Thyroid gland (tissue), 4 donors: ENCODE results near the gene SORCS2. TPM values are rescaled to one million over a fixed set of nuclear protein-coding genes. Genes with fewer than 3 reads are reported as not detected.

Experiments
- DNase-seq, 2 donors: peaks; one replicate each; pipeline ENCODE4 v3.0.0-alpha.2; 2019
- H3K27ac ChIP-seq, 3 donors: fragments of 200-600 bp; sonication (generic); 1 replicate in 2 of 3; 2 replicates in 1 of 3; pipeline ENCODE4 v1.5.1; 2016 to 2019; ENCODE audit warnings: mild to moderate bottlenecking in 1 of 3, moderate library complexity in 1 of 3
- H3K27me3 ChIP-seq: fragments of 200-600 bp; sonication (generic); one replicate; pipeline ENCODE4 v1.5.1; 2019
- H3K36me3 ChIP-seq, 2 donors: fragments of 200-600 bp; sonication (generic); one replicate each; pipeline ENCODE4 v1.5.1; 2016 to 2019
- H3K4me1 ChIP-seq, 2 donors: fragments of 200-600 bp; sonication (generic); one replicate each; pipeline ENCODE4 v1.5.1; 2017 to 2019
- H3K4me3 ChIP-seq, 3 donors: fragments of 200-600 bp; sonication (generic); replicated peaks in 1 of 3; 1 replicate in 2 of 3; 2 replicates in 1 of 3; pipeline ENCODE4 v1.5.1; 2016; ENCODE audit warnings: mild to moderate bottlenecking in 1 of 3
- H3K9me3 ChIP-seq: fragments of 200-600 bp; sonication (generic); one replicate; pipeline ENCODE4 v1.5.1; 2017
- POLR2A ChIP-seq, 2 donors: fragments of 450-650 bp; IDR thresholded peaks; one replicate each; pipeline ENCODE4 v1.6.1; 2017; ENCODE audit warnings: antibody characterized with exemption in 2 of 2, mild to moderate bottlenecking in 2 of 2, moderate library complexity in 1 of 2
- WGBS, 2 donors: methylation state at CpG; one replicate each; pipeline ENCODE4 v1.1.5; 2017; 5-methylcytosine and 5-hydroxymethylcytosine counted together
- intact Hi-C: fragments of 100-400 bp; cut with DNase I; formaldehyde crosslinking; loops from one replicate; pipeline ENCODE4 v1.15.1; 2023
- total RNA-seq, 4 donors: library from RNA; depleted of rRNA; stranded (reverse); fragments of >200 nt; gene quantifications; one replicate each; pipeline ENCODE4 v1.2.3, GENCODE V29; 2016
- TF ChIP-seq, protein P1 (sequence below), 6 experiments: fragments of 200-600 bp in 3 of 6; fragments of 450-650 bp in 3 of 6; sonication (generic) in 3 of 6; IDR thresholded peaks; one replicate each; pipeline ENCODE4 v1.5.1; 2016 to 2019; ENCODE audit warnings: antibody characterized with exemption in 6 of 6, mild to moderate bottlenecking in 2 of 6, inconsistent platforms in 1 of 6, moderate library complexity in 1 of 6

SORCS2 gene
- total RNA-seq, 4 donors from 2014 or later: 1.7 to 13.6 (median 3.6) TPM

- H3K9me3 ChIP-seq: no peaks in the 10 kb centered on the region
- WGBS, 2 donors: 85 to 90% methylated on average over 5 of the region's 5 CpGs
Measured at GRCh38 chr4:7275067-7275466, 82.7 kb downstream of the SORCS2 start.

DNA sequence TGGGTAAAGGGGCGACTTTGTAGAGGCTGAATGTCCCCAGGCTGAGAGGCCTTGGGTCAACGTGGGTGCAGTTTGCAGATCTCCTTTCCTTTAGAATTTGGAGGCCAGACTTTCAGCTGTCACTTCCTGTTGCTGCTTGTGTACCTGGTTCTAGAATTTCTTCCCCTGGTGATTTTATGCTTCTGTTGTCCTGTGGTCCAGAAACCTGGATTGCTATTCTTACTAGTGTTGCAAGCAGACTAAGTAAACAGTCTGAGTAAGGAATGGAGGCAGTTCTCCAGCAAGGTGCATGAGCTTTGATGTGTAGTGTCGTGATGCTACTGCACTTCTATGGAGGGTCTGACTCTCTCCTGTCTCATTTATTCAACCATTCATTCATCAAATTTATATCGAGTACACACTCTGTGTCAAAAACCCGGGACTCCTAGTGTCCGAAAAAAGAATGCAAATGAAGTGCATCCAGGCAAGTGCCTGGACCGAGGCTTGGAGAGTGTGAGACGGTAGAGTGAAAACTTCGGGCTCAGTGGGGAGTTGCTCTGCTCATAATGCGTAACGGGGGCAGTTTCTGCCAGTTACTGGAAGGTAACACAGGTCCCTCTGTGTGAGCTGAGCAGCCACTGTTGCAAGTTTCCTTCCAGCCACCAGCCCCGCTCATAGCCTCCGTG lies 83.3 kb downstream of the SORCS2 start:
- no peak for TF ChIP-seq POLR2A (IDR thresholded peaks at IDR 0.05)
- TF ChIP-seq, protein P1, sequence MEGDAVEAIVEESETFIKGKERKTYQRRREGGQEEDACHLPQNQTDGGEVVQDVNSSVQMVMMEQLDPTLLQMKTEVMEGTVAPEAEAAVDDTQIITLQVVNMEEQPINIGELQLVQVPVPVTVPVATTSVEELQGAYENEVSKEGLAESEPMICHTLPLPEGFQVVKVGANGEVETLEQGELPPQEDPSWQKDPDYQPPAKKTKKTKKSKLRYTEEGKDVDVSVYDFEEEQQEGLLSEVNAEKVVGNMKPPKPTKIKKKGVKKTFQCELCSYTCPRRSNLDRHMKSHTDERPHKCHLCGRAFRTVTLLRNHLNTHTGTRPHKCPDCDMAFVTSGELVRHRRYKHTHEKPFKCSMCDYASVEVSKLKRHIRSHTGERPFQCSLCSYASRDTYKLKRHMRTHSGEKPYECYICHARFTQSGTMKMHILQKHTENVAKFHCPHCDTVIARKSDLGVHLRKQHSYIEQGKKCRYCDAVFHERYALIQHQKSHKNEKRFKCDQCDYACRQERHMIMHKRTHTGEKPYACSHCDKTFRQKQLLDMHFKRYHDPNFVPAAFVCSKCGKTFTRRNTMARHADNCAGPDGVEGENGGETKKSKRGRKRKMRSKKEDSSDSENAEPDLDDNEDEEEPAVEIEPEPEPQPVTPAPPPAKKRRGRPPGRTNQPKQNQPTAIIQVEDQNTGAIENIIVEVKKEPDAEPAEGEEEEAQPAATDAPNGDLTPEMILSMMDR (IDR thresholded peaks at IDR 0.05): peak in 1 of 6 experiments; percentile 19
- no peak overlapping the region for H3K4me3 ChIP-seq
- DNase-seq: peak in 1 of 2 donors; percentile 35
- 47 to 49% methylated on average over 13 of the region's 13 CpGs for WGBS, 2 donors
- H3K4me1 ChIP-seq: peaks cover 0 to 7% of the 10 kb centered on the region in 2 donors
- no peak overlapping the region for H3K27ac ChIP-seq
- no peaks in the 10 kb centered on the region for H3K9me3 ChIP-seq
- no peaks in the 10 kb centered on the region for H3K36me3 ChIP-seq
- H3K27me3 ChIP-seq: no peaks in the 10 kb centered on the region
- intact Hi-C loops: no loop called here

More at GRCh38 chr4:7275067-7275466, 82.7 kb downstream of the SORCS2 start:
- intact Hi-C loops: no loop called here
- Histone ChIP-seq H3K27me3 (no peaks in the 10 kb centered on the region), H3K4me1 (peaks cover 0 to 7% of the 10 kb centered on the region in 2 donors), H3K27ac (no peak overlapping the region), H3K4me3 (no peak overlapping the region), H3K36me3 (no peaks in the 10 kb centered on the region)
- no peak for DNase-seq
- TF ChIP-seq POLR2A (IDR thresholded peaks at IDR 0.05): no peak
- TF ChIP-seq, protein P1 (IDR thresholded peaks at IDR 0.05): no peak

DNA sequence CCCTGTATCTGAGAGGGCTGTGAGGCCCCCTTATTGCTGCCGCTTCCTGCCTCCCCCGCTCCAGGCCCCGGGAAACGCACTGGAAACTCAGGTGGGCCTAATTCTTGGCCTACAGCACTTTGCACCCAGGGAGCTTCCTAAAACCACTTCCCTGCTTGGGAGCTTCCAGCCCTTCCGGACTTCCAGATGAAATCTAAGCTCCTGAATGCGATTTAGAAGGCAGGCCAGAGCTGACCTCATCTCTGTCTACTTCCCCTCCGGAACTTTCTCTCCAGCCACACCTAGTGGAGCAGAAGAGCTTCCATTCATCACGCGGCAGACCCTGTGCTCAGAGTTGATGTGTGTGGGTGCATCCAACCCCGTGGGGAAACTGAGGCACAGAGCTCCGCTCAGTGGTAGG lies 84.2 kb downstream of the SORCS2 start:
- no peaks in the 10 kb centered on the region for H3K9me3 ChIP-seq
- H3K27ac ChIP-seq: no peak overlapping the region
- TF ChIP-seq POLR2A (IDR thresholded peaks at IDR 0.05): no peak
- TF ChIP-seq, protein P1 (IDR thresholded peaks at IDR 0.05): no peak
- peaks cover 0 to 7% of the 10 kb centered on the region in 2 donors for H3K4me1 ChIP-seq
- no peak overlapping the region for H3K4me3 ChIP-seq
- no peaks in the 10 kb centered on the region for H3K36me3 ChIP-seq
- WGBS, 2 donors: 68 to 81% methylated on average over 11 of the region's 11 CpGs
- no peaks in the 10 kb centered on the region for H3K27me3 ChIP-seq
- intact Hi-C loops: no loop called here
- DNase-seq: no peak

- Histone ChIP-seq H3K4me3 (no peak overlapping the region), H3K27me3 (no peaks in the 10 kb centered on the region), H3K36me3 (no peaks in the 10 kb centered on the region), H3K9me3 (no peaks in the 10 kb centered on the region), H3K4me1 (peaks cover 0 to 7% of the 10 kb centered on the region in 2 donors), H3K27ac (no peak overlapping the region)
- DNase-seq: no peak
- WGBS, 2 donors: 92 to 93% methylated on average over 13 of the region's 14 CpGs
- intact Hi-C loops: no loop called here
- TF ChIP-seq, protein P1 (IDR thresholded peaks at IDR 0.05): no peak
- no peak for TF ChIP-seq POLR2A (IDR thresholded peaks at IDR 0.05)
Measured at GRCh38 chr4:7278071-7278765, 85.9 kb downstream of the SORCS2 start.

- Histone ChIP-seq H3K27me3 (no peaks in the 10 kb centered on the region), H3K9me3 (no peaks in the 10 kb centered on the region), H3K4me1 (peaks cover 0 to 7% of the 10 kb centered on the region in 2 donors), H3K4me3 (no peak overlapping the region), H3K27ac (no peak overlapping the region), H3K36me3 (no peaks in the 10 kb centered on the region)
- whole genome bisulfite sequencing, 2 donors: 68 to 73% methylated on average over 4 of the region's 4 CpGs
- DNase-seq: no peak
- TF ChIP-seq, protein P1 (IDR thresholded peaks at IDR 0.05): no peak
- TF ChIP-seq POLR2A (IDR thresholded peaks at IDR 0.05): no peak
- intact Hi-C loops: no loop called here
Measured at GRCh38 chr4:7278981-7279380, 86.6 kb downstream of the SORCS2 start.
